Activated naive CD4-positive, alpha-beta T cell treated with Interleukin-2 at 50 U/mL for 16 hours (primary cell): Measurements from ENCODE around the gene UBAP1.
"Not testable (repeated sequence)": the region's sequence is repeated elsewhere in the genome, so short reads cannot be mapped to it uniquely, and the experiment has no call there.

Experiments
- DNase-seq: peaks from one replicate; pipeline ENCODE4 v3.0.0-alpha.2; 2020

Gene UBAP1

GRCh38 chr9:34271265-34272006 lies 92.6 kb downstream of the UBAP1 start:
- no peak for DNase-seq

GRCh38 chr9:34272101-34272541 lies 93.3 kb downstream of the UBAP1 start:
- DNase-seq = no peak

GRCh38 chr9:34273588-34273987 lies 94.7 kb downstream of the UBAP1 start:
- not testable (repeated sequence) for DNase-seq

GRCh38 chr9:34275811-34276210 lies 97.0 kb downstream of the UBAP1 start:
- no peak for DNase-seq

GRCh38 chr9:34276772-34277171 lies 97.9 kb downstream of the UBAP1 start:
- no peak for DNase-seq

- DNase-seq = no peak
These were observed 100.6 kb downstream of the UBAP1 start for GRCh38 chr9:34279411-34279810.

- no peak for DNase-seq
These were observed 103.3 kb downstream of the UBAP1 start for GRCh38 chr9:34282096-34282495.

GRCh38 chr9:34289159-34289558 lies 110.3 kb downstream of the UBAP1 start:
- no peak for DNase-seq

GRCh38 chr9:34291023-34291422 lies 112.2 kb downstream of the UBAP1 start:
- DNase-seq = no peak

- no peak for DNase-seq
These were observed 112.6 kb downstream of the UBAP1 start for GRCh38 chr9:34291423-34291822.

- no peak for DNase-seq
These were observed 113.7 kb downstream of the UBAP1 start for GRCh38 chr9:34292552-34292951.

- DNase-seq = not testable (repeated sequence)
These were observed 122.2 kb downstream of the UBAP1 start for GRCh38 chr9:34301064-34301463.
